Activated naive CD8-positive, alpha-beta T cell treated with anti-CD3 and anti-CD28 coated beads, Interleukin-2, amount 50 U/mL, for 24 hours (primary cell): Measurements from ENCODE around the gene ARHGAP15.
A peak's percentile ranks its signal among the peaks of the same experiment; 100 is the strongest.

Experiments
- ATAC-seq: fragments of 150-1000 bp; cut with Tn5 transposase; one replicate; pipeline ENCODE4 v1.10.0; 2021
- DNase-seq: peaks from one replicate; pipeline ENCODE4 v3.0.0; 2021
- H3K27ac Mint-ChIP-seq: one replicate; pipeline ENCODE4 v1.8.0; 2021; ENCODE audit warnings: mild to moderate bottlenecking, mixed read lengths
- H3K27me3 Mint-ChIP-seq: one replicate; pipeline ENCODE4 v1.8.0; 2021; ENCODE audit warnings: mixed read lengths
- H3K36me3 Mint-ChIP-seq: one replicate; pipeline ENCODE4 v1.8.0; 2021; ENCODE audit warnings: low read depth, mixed read lengths
- H3K4me1 Mint-ChIP-seq: one replicate; pipeline ENCODE4 v1.8.0; 2021; ENCODE audit warnings: mixed read lengths
- H3K4me3 Mint-ChIP-seq: one replicate; pipeline ENCODE4 v1.8.0; 2021; ENCODE audit warnings: mild to moderate bottlenecking, moderate library complexity, mixed read lengths
- H3K9me3 Mint-ChIP-seq: one replicate; pipeline ENCODE4 v1.8.0; 2021; ENCODE audit warnings: mixed read lengths

The ARHGAP15 gene

GRCh38 chr2:143482771-143483170 is 353.6 kb downstream of the ARHGAP15 start:
- H3K36me3 Mint-ChIP-seq = peaks cover 9% of the 10 kb centered on the region
- ATAC-seq = no peak

GRCh38 chr2:143486976-143487375 is 357.8 kb downstream of the ARHGAP15 start:
- Mint-ChIP-seq H3K27me3 (no peaks in the 10 kb centered on the region), H3K27ac (no peak overlapping the region), H3K4me1 (peaks cover 5% of the 10 kb centered on the region), H3K4me3 (no peak overlapping the region), H3K36me3 (peaks cover 25% of the 10 kb centered on the region), H3K9me3 (peaks cover 1% of the 10 kb centered on the region)
- ATAC-seq (no peak), DNase-seq (no peak)

More at GRCh38 chr2:143482771-143483170, 353.6 kb downstream of the ARHGAP15 start:
- H3K4me1 Mint-ChIP-seq = peaks cover 21% of the 10 kb centered on the region
- no peaks in the 10 kb centered on the region for H3K9me3 Mint-ChIP-seq
- DNase-seq = no peak
- H3K27ac Mint-ChIP-seq = no peak overlapping the region
- H3K4me3 Mint-ChIP-seq = no peak overlapping the region
- H3K27me3 Mint-ChIP-seq = no peaks in the 10 kb centered on the region

GRCh38 chr2:143489145-143489544 is 359.9 kb downstream of the ARHGAP15 start:
- Mint-ChIP-seq H3K9me3 (peaks cover 13% of the 10 kb centered on the region), H3K4me3 (no peak overlapping the region), H3K36me3 (peaks cover 38% of the 10 kb centered on the region), H3K27ac (no peak overlapping the region), H3K4me1 (peaks cover 16% of the 10 kb centered on the region), H3K27me3 (no peaks in the 10 kb centered on the region)
- DNase-seq = no peak
- ATAC-seq = no peak

GRCh38 chr2:143491131-143491530 is 361.9 kb downstream of the ARHGAP15 start:
- Mint-ChIP-seq H3K4me3 (no peak overlapping the region), H3K27me3 (no peaks in the 10 kb centered on the region), H3K4me1 (peaks cover 19% of the 10 kb centered on the region), H3K9me3 (peaks cover 17% of the 10 kb centered on the region), H3K27ac (no peak overlapping the region), H3K36me3 (peaks cover 46% of the 10 kb centered on the region)
- DNase-seq = no peak
- no peak for ATAC-seq

GRCh38 chr2:143493339-143493738 is 364.1 kb downstream of the ARHGAP15 start:
- H3K36me3 Mint-ChIP-seq = peaks cover 37% of the 10 kb centered on the region
- H3K27me3 Mint-ChIP-seq = no peaks in the 10 kb centered on the region
- peaks cover 27% of the 10 kb centered on the region for H3K4me1 Mint-ChIP-seq
- ATAC-seq (no peak), DNase-seq (no peak)
- peak overlapping the region; percentile 0 for H3K27ac Mint-ChIP-seq
- H3K9me3 Mint-ChIP-seq = peaks cover 17% of the 10 kb centered on the region
- H3K4me3 Mint-ChIP-seq = no peak overlapping the region

GRCh38 chr2:143497726-143498125 is 368.5 kb downstream of the ARHGAP15 start:
- ATAC-seq = no peak
- Mint-ChIP-seq H3K4me1 (peaks cover 33% of the 10 kb centered on the region), H3K27me3 (no peaks in the 10 kb centered on the region), H3K27ac (peak overlapping the region; percentile 49), H3K4me3 (no peak overlapping the region), H3K36me3 (peaks cover 21% of the 10 kb centered on the region), H3K9me3 (peaks cover 13% of the 10 kb centered on the region)
- DNase-seq = no peak

- DNase-seq (no peak), ATAC-seq (no peak)
- no peak overlapping the region for H3K27ac Mint-ChIP-seq
- H3K4me3 Mint-ChIP-seq = no peak overlapping the region
- H3K9me3 Mint-ChIP-seq = peaks cover 7% of the 10 kb centered on the region
- peaks cover 27% of the 10 kb centered on the region for H3K4me1 Mint-ChIP-seq
- H3K36me3 Mint-ChIP-seq = peaks cover 18% of the 10 kb centered on the region
- H3K27me3 Mint-ChIP-seq = no peaks in the 10 kb centered on the region
Measured at GRCh38 chr2:143498496-143498895, 369.3 kb downstream of the ARHGAP15 start.

GRCh38 chr2:143499061-143499460 is 369.8 kb downstream of the ARHGAP15 start:
- no peak overlapping the region for H3K27ac Mint-ChIP-seq
- H3K4me1 Mint-ChIP-seq = peaks cover 22% of the 10 kb centered on the region
- H3K9me3 Mint-ChIP-seq = peaks cover 4% of the 10 kb centered on the region
- no peak for DNase-seq
- H3K4me3 Mint-ChIP-seq = no peak overlapping the region
- ATAC-seq = no peak
- H3K27me3 Mint-ChIP-seq = no peaks in the 10 kb centered on the region
- H3K36me3 Mint-ChIP-seq = peaks cover 19% of the 10 kb centered on the region

- Mint-ChIP-seq H3K4me1 (peaks cover 18% of the 10 kb centered on the region), H3K27me3 (no peaks in the 10 kb centered on the region), H3K9me3 (no peaks in the 10 kb centered on the region), H3K4me3 (no peak overlapping the region), H3K27ac (no peak overlapping the region), H3K36me3 (peaks cover 17% of the 10 kb centered on the region)
- no peak for DNase-seq
- no peak for ATAC-seq
Measured at GRCh38 chr2:143501106-143501676, 372.0 kb downstream of the ARHGAP15 start.

GRCh38 chr2:143503280-143503679 is 374.1 kb downstream of the ARHGAP15 start:
- no peak overlapping the region for H3K4me3 Mint-ChIP-seq
- peaks cover 21% of the 10 kb centered on the region for H3K36me3 Mint-ChIP-seq
- no peaks in the 10 kb centered on the region for H3K9me3 Mint-ChIP-seq
- DNase-seq (no peak), ATAC-seq (no peak)
- no peaks in the 10 kb centered on the region for H3K27me3 Mint-ChIP-seq
- no peak overlapping the region for H3K27ac Mint-ChIP-seq
- H3K4me1 Mint-ChIP-seq = peaks cover 8% of the 10 kb centered on the region

GRCh38 chr2:143504397-143504796 is 375.2 kb downstream of the ARHGAP15 start:
- Mint-ChIP-seq H3K27me3 (no peaks in the 10 kb centered on the region), H3K9me3 (no peaks in the 10 kb centered on the region), H3K36me3 (peaks cover 23% of the 10 kb centered on the region), H3K27ac (no peak overlapping the region), H3K4me1 (no peaks in the 10 kb centered on the region), H3K4me3 (no peak overlapping the region)
- DNase-seq (no peak), ATAC-seq (no peak)

- no peak overlapping the region for H3K27ac Mint-ChIP-seq
- no peak for DNase-seq
- H3K36me3 Mint-ChIP-seq = peaks cover 29% of the 10 kb centered on the region
- peaks cover 1% of the 10 kb centered on the region for H3K4me1 Mint-ChIP-seq
- ATAC-seq = no peak
- no peak overlapping the region for H3K4me3 Mint-ChIP-seq
- no peaks in the 10 kb centered on the region for H3K9me3 Mint-ChIP-seq
- no peaks in the 10 kb centered on the region for H3K27me3 Mint-ChIP-seq
Measured at GRCh38 chr2:143505542-143505941, 376.3 kb downstream of the ARHGAP15 start.

GRCh38 chr2:143513081-143513480 is 383.9 kb downstream of the ARHGAP15 start:
- H3K36me3 Mint-ChIP-seq = peaks cover 54% of the 10 kb centered on the region
- DNase-seq (peak; percentile 7), ATAC-seq (peak; percentile 57)
- no peaks in the 10 kb centered on the region for H3K27me3 Mint-ChIP-seq
- peaks cover 11% of the 10 kb centered on the region for H3K9me3 Mint-ChIP-seq
- no peak overlapping the region for H3K4me3 Mint-ChIP-seq
- H3K4me1 Mint-ChIP-seq = peaks cover 1% of the 10 kb centered on the region
- no peak overlapping the region for H3K27ac Mint-ChIP-seq

- Mint-ChIP-seq H3K4me1 (peaks cover 1% of the 10 kb centered on the region), H3K4me3 (no peak overlapping the region), H3K27ac (no peak overlapping the region), H3K36me3 (peaks cover 57% of the 10 kb centered on the region), H3K27me3 (no peaks in the 10 kb centered on the region), H3K9me3 (peaks cover 11% of the 10 kb centered on the region)
- DNase-seq (no peak), ATAC-seq (no peak)
Measured at GRCh38 chr2:143514413-143514812, 385.2 kb downstream of the ARHGAP15 start.

- no peak overlapping the region for H3K4me3 Mint-ChIP-seq
- H3K27me3 Mint-ChIP-seq = no peaks in the 10 kb centered on the region
- peaks cover 3% of the 10 kb centered on the region for H3K4me1 Mint-ChIP-seq
- peaks cover 11% of the 10 kb centered on the region for H3K9me3 Mint-ChIP-seq
- peaks cover 63% of the 10 kb centered on the region for H3K36me3 Mint-ChIP-seq
- no peak for DNase-seq
- no peak for ATAC-seq
- H3K27ac Mint-ChIP-seq = no peak overlapping the region
Measured at GRCh38 chr2:143515318-143515717, 386.1 kb downstream of the ARHGAP15 start.

- Mint-ChIP-seq H3K27ac (no peak overlapping the region), H3K9me3 (peaks cover 8% of the 10 kb centered on the region), H3K36me3 (peaks cover 57% of the 10 kb centered on the region), H3K27me3 (no peaks in the 10 kb centered on the region), H3K4me1 (peaks cover 21% of the 10 kb centered on the region), H3K4me3 (no peak overlapping the region)
- DNase-seq (no peak), ATAC-seq (no peak)
Measured at GRCh38 chr2:143519521-143519920, 390.3 kb downstream of the ARHGAP15 start.
